HCT116 (cell line): Measurements from ENCODE around the gene MCL1. TPM values are rescaled to one million over a fixed set of nuclear protein-coding genes. Genes with fewer than 3 reads are reported as not detected.
A peak's percentile ranks its signal among the peaks of the same experiment; 100 is the strongest.

Source experiments
- ATAC-seq: fragments of 200-7000 bp; cut with Tn5 transposase; 2 replicates; pipeline ENCODE4 v1.9.1; 2020; ENCODE audit warnings: mild to moderate bottlenecking, moderate library complexity
- BruUV-seq: library from RNA; stranded (reverse); fragments of 400-500 nt; replicated peaks from 2 replicates; lab custom pipeline; 2021; lab: Mats Ljungman, UMichigan
- CTCF ChIA-PET: fragments of 300-600 bp; sonication (Branson Sonifier 250); formaldehyde crosslinking; loops from one replicate; lab custom pipeline; 2021; ENCODE audit warnings: antibody characterized with exemption; lab: Charles Lee
- POLR2A ChIA-PET: fragments of 300-600, 350-600 bp; sonication (Branson Sonifier 250); formaldehyde crosslinking; loops from one replicate; lab custom pipeline; 2021; ENCODE audit warnings: antibody characterized with exemption; lab: Charles Lee
- RAD21 ChIA-PET, 2 experiments: fragments of 300-600 bp; sonication (Branson Sonifier 250); formaldehyde crosslinking; loops; one replicate each; lab custom pipeline; 2023; ENCODE audit warnings: low total read pairs in 2 of 2; ENCODE audit not compliant: uncharacterized antibody in 2 of 2, unreplicated experiment in 2 of 2, low non-redundant PET in 1 of 2; lab: Charles Lee
- DNase-seq: peaks from one replicate; pipeline ENCODE4 v3.0.0-alpha.2; 2010; ENCODE audit warnings: low read depth, low spot score
- H2AFZ ChIP-seq: fragments of 200-600 bp; shearing (Covaris generic), sonication (generic); 2 replicates; pipeline ENCODE4 v1.6.1; 2017; ENCODE audit warnings: low read depth, mixed run types, mixed read lengths, antibody characterized with exemption, low read length; ENCODE audit not compliant: poor library complexity, severe bottlenecking
- H3K27ac ChIP-seq: 2 replicates; pipeline ENCODE4 v1.5.1; 2012; ENCODE audit warnings: low read depth, low read length
- H3K27me3 ChIP-seq: fragments of 200-600 bp; sonication (generic); 2 replicates; pipeline ENCODE4 v1.6.1; 2016; ENCODE audit warnings: mixed run types, low read length, mixed read lengths; ENCODE audit not compliant: insufficient read depth
- H3K36me3 ChIP-seq, 2 experiments: fragments of 200-500 bp in 1 of 2; fragments of 200-600 bp in 1 of 2; sonication (Bioruptor generic) in 1 of 2; sonication (generic) in 1 of 2; 2 replicates each; pipeline versions ENCODE4 v1.5.1 to v1.6.1; 2014 to 2016; ENCODE audit warnings: low read length in 2 of 2, inconsistent platforms in 1 of 2, mixed read lengths in 1 of 2, mixed run types in 1 of 2; ENCODE audit not compliant: insufficient read depth in 2 of 2, control insufficient read depth in 1 of 2
- H3K4me1 ChIP-seq, 2 experiments: fragments of 200-600 bp in 1 of 2; sonication (generic) in 1 of 2; 2 replicates each; pipeline versions ENCODE4 v1.5.1 to v1.6.1; 2012 to 2017; ENCODE audit warnings: low read length in 2 of 2, inconsistent platforms in 1 of 2, mild to moderate bottlenecking in 1 of 2, mixed read lengths in 1 of 2, mixed run types in 1 of 2, moderate library complexity in 1 of 2; ENCODE audit not compliant: insufficient read depth in 2 of 2, control insufficient read depth in 1 of 2
- H3K4me2 ChIP-seq: fragments of 200-600 bp; sonication (generic); 2 replicates; pipeline ENCODE4 v1.6.1; 2017; ENCODE audit warnings: mixed run types, low read length, mixed read lengths
- H3K4me3 ChIP-seq, 2 experiments: fragments of 200-600 bp in 1 of 2; sonication (generic) in 1 of 2; replicated peaks in 1 of 2; 2 replicates each; pipeline ENCODE4 v1.5.1; 2011 to 2016; ENCODE audit warnings: low read length in 2 of 2, control low read depth in 1 of 2, low read depth in 1 of 2, mild to moderate bottlenecking in 1 of 2, mixed read lengths in 1 of 2, mixed run types in 1 of 2
- H3K79me2 ChIP-seq: fragments of 200-600 bp; sonication (generic); 2 replicates; pipeline ENCODE4 v1.6.1; 2017; ENCODE audit warnings: mild to moderate bottlenecking, mixed run types, low read length, moderate library complexity, mixed read lengths; ENCODE audit not compliant: insufficient read depth
- H3K9ac ChIP-seq: fragments of 200-600 bp; sonication (generic); 2 replicates; pipeline ENCODE4 v1.6.1; 2016; ENCODE audit warnings: low read length, mixed read lengths
- H3K9me2 ChIP-seq: fragments of 200-600 bp; sonication (generic), shearing (Covaris generic); 2 replicates; pipeline ENCODE4 v1.6.1; 2017; ENCODE audit warnings: mixed run types, mild to moderate bottlenecking, moderate library complexity; ENCODE audit not compliant: insufficient read depth
- H3K9me3 ChIP-seq, 2 experiments: fragments of 200-500 bp in 1 of 2; fragments of 200-600 bp in 1 of 2; sonication (Bioruptor generic) in 1 of 2; sonication (generic) in 1 of 2; 2 replicates each; pipeline ENCODE4 v1.6.1; 2014 to 2017; ENCODE audit warnings: low read length in 2 of 2, mixed read lengths in 2 of 2, inconsistent platforms in 1 of 2, low read depth in 1 of 2, mild to moderate bottlenecking in 1 of 2, mixed run types in 1 of 2, moderate library complexity in 1 of 2; ENCODE audit not compliant: control insufficient read depth in 1 of 2, insufficient read depth in 1 of 2
- H4K20me1 ChIP-seq: fragments of 200-600 bp; sonication (generic), shearing (Covaris generic); 2 replicates; pipeline ENCODE4 v1.6.1; 2017; ENCODE audit warnings: mixed run types, mild to moderate bottlenecking, moderate library complexity; ENCODE audit not compliant: insufficient read depth
- CTCF ChIP-seq, 3 experiments: fragments of 200-600 bp in 1 of 3; sonication (generic) in 1 of 3; IDR thresholded peaks in 2 of 3; conservative IDR thresholded peaks in 1 of 3; 2 replicates each; pipeline ENCODE4 v1.5.1; 2012 to 2017; ENCODE audit warnings: low read depth in 2 of 3, low read length in 2 of 3, antibody characterized with exemption in 1 of 3, borderline replicate concordance in 1 of 3, control low read depth in 1 of 3, mild to moderate bottlenecking in 1 of 3, mixed read lengths in 1 of 3, mixed run types in 1 of 3, moderate library complexity in 1 of 3; ENCODE audit not compliant: insufficient read depth in 1 of 3
- EZH2phosphoT487 ChIP-seq: fragments of 200-600 bp; IDR thresholded peaks from 2 replicates; pipeline ENCODE4 v1.6.1; 2018; ENCODE audit warnings: antibody characterized with exemption, borderline replicate concordance
- POLR2A ChIP-seq: IDR thresholded peaks from 2 replicates; pipeline ENCODE4 v1.7.0; 2011; ENCODE audit warnings: borderline replicate concordance; ENCODE audit not compliant: insufficient read depth, insufficient read length; ENCODE audit errors: extremely low read depth
- POLR2AphosphoS5 ChIP-seq: IDR thresholded peaks from 2 replicates; pipeline ENCODE4 v1.6.1; 2011; ENCODE audit warnings: mild to moderate bottlenecking, low read depth, low read length, moderate library complexity
- TCF7L2 ChIP-seq: IDR thresholded peaks from 2 replicates; pipeline ENCODE4 v1.7.0; 2011; ENCODE audit warnings: borderline replicate concordance, inconsistent platforms; ENCODE audit not compliant: insufficient read depth, insufficient read length; ENCODE audit errors: extremely low read depth
- ZFX ChIP-seq: fragments of 450-650 bp; IDR thresholded peaks from 2 replicates; pipeline ENCODE4 v1.6.1; 2017
- intact Hi-C: fragments of 100-400 bp; cut with micrococcal nuclease; formaldehyde crosslinking; loops from 2 replicates; pipeline ENCODE4 v1.10.0; 2022
- total RNA-seq: library from RNA; stranded (reverse); gene quantifications from one replicate; pipeline ENCODE4 v1.2.1, GENCODE V29; 2021; ENCODE audit not compliant: unreplicated experiment

Gene MCL1
- total RNA-seq, 1 experiment from 2014 or later, result 146 TPM

- BruUV-seq, result no TSS peak
Measured at GRCh38 chr1:150548632-150549495, 30.5 kb downstream of the MCL1 start, which contains the start of gene ADAMTSL4. ADAMTSL4 (plus strand) TSS chr1:150549408; CDS start chr1:150552289, 2,881 bp downstream.

More at GRCh38 chr1:150548632-150549495, 30.5 kb downstream of the MCL1 start, which contains the start of gene ADAMTSL4:
- H3K79me2 ChIP-seq, result no peaks in the 10 kb centered on the region
- no peak for DNase-seq
- H3K9me2 ChIP-seq, result no peaks in the 10 kb centered on the region
- H3K4me2 ChIP-seq, result peak within 1 kb of the TSS; percentile 97
- CTCF ChIA-PET, result interaction anchor here (1.1 to 4.8 kb wide), 3 partner anchors 11 to 16 kb away, joined by 4 to 35 read pairs (median 8); no protein-coding TSS in a partner anchor
- no peaks in the 10 kb centered on the region for H3K27me3 ChIP-seq
- no peak for TF ChIP-seq EZH2phosphoT487
- 0 out of 6 replicates have a peak, but pooled peaks of 1 of the 3 experiments have one; percentile 9 for TF ChIP-seq CTCF (IDR thresholded peaks at IDR 0.05 in 2 of 3, conservative IDR thresholded peaks at IDR 0.05 in 1 of 3; ENCODE audit: borderline replicate concordance in 1 of 3, insufficient read depth in 1 of 3, low read depth in 2 of 3, low read length in 2 of 3)
- TF ChIP-seq TCF7L2, result peak; percentile 9
- no peak for TF ChIP-seq POLR2A
- peak; percentile 6; the same call in 1 of the 2 replicates for TF ChIP-seq POLR2AphosphoS5
- TF ChIP-seq ZFX, result peak; percentile 58; the same call in 1 of the 2 replicates
- peak within 1 kb of the TSS; percentile 72 for H3K9ac ChIP-seq
- H4K20me1 ChIP-seq, result no peaks in the 10 kb centered on the region
- peaks cover 10 to 30% of the 10 kb centered on the region in 2 experiments; a peak in 3 of 4 replicates for H3K4me1 ChIP-seq
- POLR2A ChIA-PET, result interaction anchor here (0.6 to 1.0 kb wide), 2 partner anchors 14 to 648 kb away, joined by 3 read pairs; no protein-coding TSS in a partner anchor
- H3K4me3 ChIP-seq, result peak within 1 kb of the TSS; percentile 44 to 59
- peak within 1 kb of the TSS; percentile 62 for H3K27ac ChIP-seq
- H3K36me3 ChIP-seq, result no peaks in the 10 kb centered on the region
- peak; percentile 79 for ATAC-seq
- RAD21 ChIA-PET, result interaction anchor here in 1 of 2 experiments (0.6 kb wide), 1 partner anchor 56 kb away, joined by 3 read pairs; no protein-coding TSS in a partner anchor
- H2AFZ ChIP-seq, result peak within 1 kb of the TSS; percentile 63
- no peaks in the 10 kb centered on the region for H3K9me3 ChIP-seq
- intact Hi-C loops, result no loop called here
